HEK293T (cell line): ENCODE results near the gene RCAN1.

Experiments used
- BHLHE40 ChIP-seq: fragments of 450-650 bp; IDR thresholded peaks from 2 replicates; pipeline ENCODE4 v1.6.1; 2016; ENCODE audit warnings: mild to moderate bottlenecking, moderate library complexity, borderline replicate concordance
- ELF4 ChIP-seq: fragments of 450-650 bp; IDR thresholded peaks from 2 replicates; pipeline ENCODE4 v1.6.1; 2017; ENCODE audit warnings: antibody characterized with exemption
- SP1 ChIP-seq: fragments of 450-650 bp; IDR thresholded peaks from 2 replicates; pipeline ENCODE4 v1.6.1; 2017
- SUZ12 ChIP-seq: fragments of 450-650 bp; IDR thresholded peaks from 2 replicates; pipeline ENCODE4 v1.6.1; 2016; ENCODE audit warnings: mild to moderate bottlenecking
- TARDBP ChIP-seq: fragments of 450-650 bp; IDR thresholded peaks from 2 replicates; pipeline ENCODE4 v1.6.1; 2016
- ZNF384 ChIP-seq: fragments of 450-650 bp; IDR thresholded peaks from 2 replicates; pipeline ENCODE4 v1.6.1; 2016

GRCh38 chr21:34599534-34600101 lies 15.3 kb downstream of the RCAN1 start:
- TF ChIP-seq ELF4 (no peak), TARDBP (no peak), ZNF384 (no peak), SP1 (no peak), BHLHE40 (no peak), SUZ12 (no peak)
